ENCODE data around the gene ADGRF1. TPM values are rescaled to one million over a fixed set of nuclear protein-coding genes. Genes with fewer than 3 reads are reported as not detected.
"Not testable (repeated sequence)": the region's sequence is repeated elsewhere in the genome, so short reads cannot be mapped to it uniquely, and the experiment has no call there.

The ADGRF1 gene
- not detected in 2 replicates for total RNA-seq

DNA sequence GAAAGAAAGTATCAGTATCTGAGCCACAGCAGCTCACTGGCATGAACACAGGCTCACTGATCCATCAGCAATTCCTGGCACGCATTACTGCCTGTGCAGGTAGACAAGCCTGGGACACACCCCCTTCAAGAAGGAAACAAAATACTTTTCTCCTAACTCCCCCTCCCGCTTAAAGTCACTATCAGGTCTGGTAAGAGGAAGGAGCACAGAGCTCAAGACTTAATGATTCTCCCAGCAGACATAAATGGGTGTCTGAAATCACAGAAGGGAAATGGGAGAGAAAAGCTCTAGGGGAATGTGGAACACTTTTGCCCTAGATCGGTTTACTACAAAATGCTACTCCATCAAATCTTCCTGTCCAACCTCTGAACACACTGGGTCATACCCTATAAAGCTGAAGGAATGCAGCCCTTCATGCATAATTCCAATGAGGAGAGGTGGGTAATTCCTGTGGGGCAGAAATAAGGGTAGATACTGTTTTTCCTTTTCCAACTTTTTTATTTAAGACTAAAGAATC, at the start of gene ADGRF1:
ADGRF1 (minus strand) TSS at position 58 of the 517 bp plus-strand sequence. CDS start 13,271 bp downstream, outside the sequence.
- intact Hi-C loops (cut with micrococcal nuclease) = no loop called here

DNA sequence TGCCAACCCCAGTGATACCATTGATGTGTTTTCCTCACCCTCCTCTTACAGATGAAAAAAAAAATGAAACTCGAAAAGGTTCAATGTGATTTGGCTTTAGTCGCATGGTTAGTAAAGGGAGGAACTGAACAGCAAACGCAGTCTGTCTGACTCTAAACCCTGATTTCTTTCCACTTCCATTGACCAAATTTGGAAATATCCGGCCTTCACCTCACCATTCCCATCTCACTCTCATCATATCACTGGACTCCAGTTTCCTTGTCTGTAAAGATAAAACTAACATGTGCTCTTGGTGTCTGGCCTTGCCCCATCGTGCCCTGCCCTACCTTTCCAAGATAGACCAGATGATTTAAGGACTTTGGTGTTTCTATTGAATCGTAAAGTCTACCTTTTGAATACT, 48.7 kb upstream of the ADGRF1 start:
- intact Hi-C loops (cut with micrococcal nuclease) = no loop called here

GRCh38 chr6:47089473-47089872, 47.3 kb upstream of the ADGRF1 start:
- intact Hi-C loops (cut with micrococcal nuclease) = not testable (repeated sequence)

- intact Hi-C loops (cut with micrococcal nuclease) = no loop called here
These were observed 44.1 kb upstream of the ADGRF1 start for GRCh38 chr6:47086051-47086770.

- intact Hi-C loops (cut with micrococcal nuclease) = no loop called here
These were observed 42.5 kb upstream of the ADGRF1 start for GRCh38 chr6:47084610-47085009.

DNA sequence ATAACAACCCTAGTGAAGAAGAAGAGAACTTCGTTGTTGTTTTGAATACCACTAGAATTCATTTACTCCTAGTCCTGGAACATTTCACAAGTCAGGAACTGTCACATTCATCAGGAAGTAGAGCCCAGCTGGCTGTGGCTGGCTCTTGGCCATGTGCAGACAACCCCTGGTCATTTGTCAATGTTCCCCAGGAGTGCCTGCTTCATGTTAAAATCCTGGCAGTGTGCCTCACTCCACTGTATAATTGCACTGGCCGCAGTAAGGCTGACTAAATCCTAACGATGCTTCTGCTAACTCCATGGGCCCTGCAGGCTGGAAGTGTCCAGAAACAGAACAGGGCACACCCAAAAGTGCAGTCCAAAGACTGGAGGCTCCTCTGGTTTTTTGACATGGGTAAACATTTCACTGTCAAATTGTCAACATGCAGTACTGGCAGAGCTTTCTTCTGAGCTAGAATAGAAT, 41.5 kb upstream of the ADGRF1 start:
- intact Hi-C loops (cut with micrococcal nuclease) = no loop called here

DNA sequence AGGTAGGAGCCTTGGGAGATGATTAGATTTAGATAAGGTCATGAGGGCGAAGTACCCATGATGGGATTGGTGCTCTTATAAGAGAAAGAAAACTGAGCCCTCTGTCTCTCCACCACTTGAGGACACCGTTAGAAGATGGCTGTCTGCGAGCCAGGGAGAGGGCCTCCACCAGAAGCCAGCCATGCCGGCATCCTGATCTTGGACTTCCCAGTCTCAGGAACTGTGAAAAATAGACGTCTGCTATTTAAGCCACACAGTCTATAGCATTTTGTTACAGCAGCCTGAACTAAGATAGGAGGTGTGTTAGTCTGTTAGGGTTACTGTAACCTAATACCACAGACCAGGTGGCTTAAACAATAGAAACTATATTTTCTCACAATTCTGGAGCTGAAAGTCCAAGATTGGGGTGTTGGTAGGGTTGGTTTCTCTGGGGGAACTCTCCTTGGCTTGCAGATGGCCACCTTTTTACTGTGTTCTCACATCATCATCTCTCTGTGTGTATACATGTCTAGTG, 38.0 kb upstream of the ADGRF1 start:
- intact Hi-C loops (cut with micrococcal nuclease) = no loop called here

- intact Hi-C loops (cut with micrococcal nuclease) = no loop called here
These were observed 37.5 kb upstream of the ADGRF1 start for GRCh38 chr6:47079638-47080037.

DNA sequence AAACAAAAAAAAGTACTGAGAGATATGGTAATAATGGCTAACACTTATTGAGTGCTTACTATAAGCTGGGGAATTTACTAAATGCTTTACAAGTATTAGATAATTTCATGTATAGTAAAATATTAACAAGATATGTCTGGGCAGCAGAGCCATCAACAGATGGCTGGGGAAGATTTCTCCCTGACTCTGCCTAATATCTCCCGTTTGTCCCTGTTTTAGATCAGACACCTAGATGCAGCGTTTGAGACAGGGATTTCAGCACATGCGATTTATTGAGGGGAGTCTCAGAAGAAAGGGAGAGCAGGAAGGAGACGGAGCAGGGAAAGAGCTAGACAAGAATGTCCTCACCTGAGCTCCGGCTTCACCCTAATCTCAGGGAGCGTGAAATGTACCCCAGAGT, 36.9 kb upstream of the ADGRF1 start:
- intact Hi-C loops (cut with micrococcal nuclease) = no loop called here

- intact Hi-C loops (cut with micrococcal nuclease) = no loop called here
These were observed 34.6 kb upstream of the ADGRF1 start for GRCh38 chr6:47076422-47077344.

GRCh38 chr6:47075741-47076421, 33.7 kb upstream of the ADGRF1 start:
- intact Hi-C loops (cut with micrococcal nuclease) = no loop called here

- intact Hi-C loops (cut with micrococcal nuclease) = no loop called here
These were observed 33.0 kb upstream of the ADGRF1 start for GRCh38 chr6:47075168-47075567.

GRCh38 chr6:47073125-47074110, 31.3 kb upstream of the ADGRF1 start:
- intact Hi-C loops (cut with micrococcal nuclease) = no loop called here

- intact Hi-C loops (cut with micrococcal nuclease) = no loop called here
These were observed 30.5 kb upstream of the ADGRF1 start for GRCh38 chr6:47072667-47073066.

- intact Hi-C loops (cut with micrococcal nuclease) = no loop called here
These were observed 29.5 kb upstream of the ADGRF1 start for GRCh38 chr6:47071681-47072080.

DNA sequence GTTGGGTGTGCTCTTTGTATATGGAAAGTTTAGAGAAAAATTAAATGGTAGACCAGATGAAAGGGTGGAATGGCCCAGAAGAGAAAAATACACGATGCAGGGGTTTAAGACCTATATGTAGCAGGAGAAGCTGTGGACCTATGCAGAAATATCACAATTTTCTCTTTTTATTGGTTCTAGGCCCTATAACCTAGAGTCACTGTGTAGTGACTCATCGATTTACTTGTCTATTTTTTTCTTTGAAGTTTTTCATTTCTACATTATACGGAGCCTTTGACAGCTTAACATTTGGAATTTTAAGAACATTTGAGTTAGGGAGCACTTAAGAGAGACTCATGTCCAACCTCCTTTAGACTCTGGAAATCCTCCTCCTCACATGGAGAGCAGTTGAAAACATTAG, 28.3 kb upstream of the ADGRF1 start:
- intact Hi-C loops (cut with micrococcal nuclease) = no loop called here

DNA sequence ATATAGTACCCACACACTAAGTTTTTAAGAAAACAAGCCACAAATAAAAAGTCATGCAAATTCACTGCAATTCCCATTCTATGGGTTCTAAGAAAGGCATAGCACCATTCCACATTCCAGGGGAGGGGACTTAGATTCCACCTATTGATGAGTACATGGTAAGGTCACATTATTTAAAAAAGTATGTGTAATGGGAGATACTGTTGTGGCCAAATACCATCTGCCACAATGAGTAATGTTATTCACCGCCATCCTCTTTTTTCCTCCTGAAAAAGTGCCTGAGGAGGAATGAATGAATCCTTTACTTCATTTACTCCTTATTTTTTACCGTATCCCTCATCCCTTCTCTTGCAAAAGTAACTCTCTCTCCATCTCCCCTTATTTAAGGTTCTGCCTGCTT, 27.0 kb upstream of the ADGRF1 start:
- intact Hi-C loops (cut with micrococcal nuclease) = no loop called here

DNA sequence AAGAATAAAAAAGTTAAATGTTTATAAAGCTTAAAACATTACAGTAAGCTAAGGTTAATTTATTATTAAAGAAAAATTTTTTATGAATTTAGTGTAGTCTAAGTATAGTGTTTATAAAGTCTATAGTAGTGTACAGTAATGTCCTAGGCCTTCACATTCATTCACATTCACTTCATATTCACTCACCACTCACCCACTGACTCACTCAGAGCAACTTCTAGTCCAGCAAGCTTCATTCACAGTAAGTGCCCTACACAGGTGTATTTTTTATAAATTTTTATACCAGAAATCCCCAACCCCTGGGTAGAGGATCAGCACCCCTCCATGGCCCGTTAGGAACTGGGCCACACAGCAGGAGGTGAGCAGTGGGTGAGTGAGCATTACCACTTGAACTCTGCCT, 24.3 kb upstream of the ADGRF1 start:
- intact Hi-C loops (cut with micrococcal nuclease) = no loop called here

GRCh38 chr6:47064274-47064673, 22.1 kb upstream of the ADGRF1 start:
- intact Hi-C loops (cut with micrococcal nuclease) = no loop called here

DNA sequence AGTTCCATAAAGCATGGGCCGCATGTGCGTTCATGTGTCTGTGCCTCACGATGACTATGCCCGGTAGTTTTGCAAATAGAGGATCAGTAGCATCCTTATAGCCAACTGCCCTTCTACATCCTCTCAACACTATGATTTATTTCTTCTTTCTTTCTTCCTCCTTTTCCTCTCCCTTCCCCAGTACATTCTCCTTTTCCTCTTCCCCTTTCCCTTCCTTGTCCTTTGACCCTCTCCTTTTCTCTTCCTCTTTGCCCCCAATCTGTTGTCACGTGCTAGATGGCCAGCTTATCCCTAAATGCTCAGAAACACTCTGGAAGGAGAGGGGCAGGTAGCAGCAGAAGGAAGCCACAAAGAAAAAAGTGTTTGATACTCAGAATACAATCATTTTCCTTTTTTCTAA, 20.2 kb upstream of the ADGRF1 start:
- intact Hi-C loops (cut with micrococcal nuclease) = no loop called here
